ENCODE data around the gene C1orf159.

GRCh38 chr1:1134300-1134970 is 18.5 kb upstream of the C1orf159 start:
- TF ChIP-seq, protein P1, sequence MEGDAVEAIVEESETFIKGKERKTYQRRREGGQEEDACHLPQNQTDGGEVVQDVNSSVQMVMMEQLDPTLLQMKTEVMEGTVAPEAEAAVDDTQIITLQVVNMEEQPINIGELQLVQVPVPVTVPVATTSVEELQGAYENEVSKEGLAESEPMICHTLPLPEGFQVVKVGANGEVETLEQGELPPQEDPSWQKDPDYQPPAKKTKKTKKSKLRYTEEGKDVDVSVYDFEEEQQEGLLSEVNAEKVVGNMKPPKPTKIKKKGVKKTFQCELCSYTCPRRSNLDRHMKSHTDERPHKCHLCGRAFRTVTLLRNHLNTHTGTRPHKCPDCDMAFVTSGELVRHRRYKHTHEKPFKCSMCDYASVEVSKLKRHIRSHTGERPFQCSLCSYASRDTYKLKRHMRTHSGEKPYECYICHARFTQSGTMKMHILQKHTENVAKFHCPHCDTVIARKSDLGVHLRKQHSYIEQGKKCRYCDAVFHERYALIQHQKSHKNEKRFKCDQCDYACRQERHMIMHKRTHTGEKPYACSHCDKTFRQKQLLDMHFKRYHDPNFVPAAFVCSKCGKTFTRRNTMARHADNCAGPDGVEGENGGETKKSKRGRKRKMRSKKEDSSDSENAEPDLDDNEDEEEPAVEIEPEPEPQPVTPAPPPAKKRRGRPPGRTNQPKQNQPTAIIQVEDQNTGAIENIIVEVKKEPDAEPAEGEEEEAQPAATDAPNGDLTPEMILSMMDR (IDR thresholded peaks at IDR 0.05; ENCODE audit: poor library complexity, severe bottlenecking), result no peak
- TF ChIP-seq POLR2AphosphoS5 (IDR thresholded peaks at IDR 0.05) (no peak), REST (IDR thresholded peaks at IDR 0.05; ENCODE audit: borderline replicate concordance) (no peak), EZH2 (IDR thresholded peaks at IDR 0.05; ENCODE audit: borderline replicate concordance, insufficient read depth, low read length, poor library complexity, severe bottlenecking) (no peak), SMC3 (conservative IDR thresholded peaks at IDR 0.05; ENCODE audit: poor library complexity) (no peak), RAD21 (conservative IDR thresholded peaks at IDR 0.05) (no peak), TAF1 (IDR thresholded peaks at IDR 0.05; ENCODE audit: low read depth) (no peak)

All from neural cell (in vitro differentiated cells).